HG02623 (cell line): ENCODE measurements around the gene ABCA13.
"Not testable (repeated sequence)": the region's sequence is repeated elsewhere in the genome, so short reads cannot be mapped to it uniquely, and the experiment has no call there.

Experiments used
- ATAC-seq: cut with Tn5 transposase; IDR thresholded peaks from one replicate; pipeline ENCODE4 v1.9.1; 2021; ENCODE audit warnings: moderate library complexity; ENCODE audit not compliant: unreplicated experiment

The ABCA13 gene

DNA sequence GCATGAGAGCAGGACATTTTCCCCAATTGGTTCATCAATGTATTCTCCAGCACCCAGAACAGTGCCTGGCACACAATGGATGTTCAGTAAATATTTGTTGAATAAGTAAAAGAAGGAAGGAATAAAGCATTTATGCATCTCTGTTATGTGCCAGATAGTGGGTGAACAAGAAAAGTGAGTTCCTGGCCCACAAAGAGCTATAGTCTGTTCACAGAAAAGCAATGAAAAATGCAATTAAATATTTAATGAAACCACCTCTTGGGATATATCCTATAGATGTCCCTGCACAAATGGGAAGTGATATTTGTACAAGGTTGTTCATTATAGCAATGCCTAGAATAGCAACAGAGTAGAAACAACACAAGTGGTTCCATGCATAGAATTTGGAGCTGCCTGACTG lies 2.1 kb downstream of the ABCA13 start:
- ATAC-seq, result no peak

DNA sequence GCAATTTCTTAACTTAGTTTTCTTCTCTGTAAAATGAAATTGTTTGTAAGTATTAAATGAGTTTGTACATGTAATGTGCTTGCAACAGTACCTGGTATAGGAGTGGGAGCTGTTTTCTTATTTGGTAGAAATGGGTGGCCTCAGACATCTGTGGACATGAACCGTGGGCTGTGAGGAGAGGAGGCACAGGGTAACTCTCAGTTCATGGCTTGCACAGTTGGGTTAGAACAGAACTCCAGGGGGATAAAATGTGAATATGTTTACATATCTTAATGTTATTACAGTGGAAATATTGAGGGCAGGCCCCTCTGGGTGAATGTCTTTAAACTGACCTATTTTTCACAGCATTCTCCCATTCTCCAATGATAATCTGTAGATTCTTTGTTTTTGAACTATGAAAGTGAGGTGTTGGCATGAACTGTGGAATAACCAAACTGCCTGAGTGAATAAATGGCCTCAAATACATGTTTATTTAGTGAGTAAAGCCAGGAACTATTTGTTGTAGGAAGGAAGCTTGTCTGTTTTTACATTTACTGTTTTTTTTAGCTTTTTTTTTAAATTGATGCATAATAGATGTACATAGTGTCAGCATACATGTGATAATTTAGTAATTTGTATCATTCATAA lies 2.6 kb downstream of the ABCA13 start:
- no peak for ATAC-seq

DNA sequence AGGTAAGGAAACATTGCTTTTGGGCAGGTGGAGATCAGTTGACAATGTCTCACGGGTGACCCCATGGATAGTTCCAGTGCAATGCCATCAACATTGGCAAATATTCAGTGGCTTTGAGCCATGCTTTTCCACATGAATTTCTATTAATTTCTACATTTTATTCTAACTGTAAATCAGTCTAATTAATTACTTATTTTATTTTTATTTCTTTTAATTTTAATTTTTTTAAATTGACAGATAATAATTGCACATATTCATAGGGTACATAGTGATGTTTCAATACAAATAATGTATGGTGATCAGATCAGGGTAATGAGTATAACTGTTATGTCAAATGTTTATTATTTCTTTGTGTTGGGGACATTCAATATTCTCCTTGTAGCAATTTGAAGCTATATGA lies 3.8 kb downstream of the ABCA13 start:
- no peak for ATAC-seq

DNA sequence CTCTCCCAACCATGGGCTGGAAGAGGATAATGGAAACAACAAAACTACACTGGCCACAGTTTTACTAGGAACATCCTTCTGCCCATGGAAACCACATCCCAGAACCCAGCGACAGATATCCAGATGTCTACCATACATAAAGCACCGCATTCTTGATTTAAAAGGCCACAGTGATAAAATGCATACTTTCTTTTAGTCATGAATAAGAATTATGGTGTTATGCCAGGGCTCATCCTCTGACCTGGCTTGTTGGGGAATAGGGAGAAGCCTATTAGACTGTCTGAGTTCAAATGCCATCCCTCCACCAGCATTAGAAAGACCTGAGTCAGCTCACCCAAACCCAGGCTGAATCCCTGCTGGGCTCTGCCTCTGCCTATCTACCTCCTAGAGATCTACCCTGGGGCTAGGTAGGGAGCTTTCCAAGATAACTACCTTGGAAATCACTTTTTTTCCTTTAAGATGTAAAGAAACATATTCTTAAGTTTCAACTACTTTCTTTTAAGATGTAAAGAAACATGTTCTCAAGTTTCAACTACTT lies 5.2 kb downstream of the ABCA13 start:
- no peak for ATAC-seq

DNA sequence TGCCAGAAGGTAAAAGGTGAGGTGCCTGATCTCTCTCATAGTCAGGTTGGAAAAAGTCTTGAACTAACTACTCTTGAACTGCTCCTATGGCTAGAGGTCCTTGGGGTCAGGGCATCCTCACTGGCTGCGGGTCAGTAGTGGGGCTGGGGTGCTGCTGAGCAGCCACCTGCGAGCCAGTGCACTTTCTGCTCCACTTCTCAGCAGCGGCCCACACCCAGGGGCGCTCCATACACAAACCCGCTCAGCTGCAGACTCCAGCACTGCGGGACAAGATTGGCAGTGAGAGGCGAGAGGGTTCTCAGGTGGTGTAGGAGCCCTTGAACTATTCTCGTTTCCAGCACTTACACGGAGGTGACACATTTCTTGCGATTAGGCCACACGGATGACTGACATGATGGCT lies 6.0 kb downstream of the ABCA13 start:
- ATAC-seq, result no peak

DNA sequence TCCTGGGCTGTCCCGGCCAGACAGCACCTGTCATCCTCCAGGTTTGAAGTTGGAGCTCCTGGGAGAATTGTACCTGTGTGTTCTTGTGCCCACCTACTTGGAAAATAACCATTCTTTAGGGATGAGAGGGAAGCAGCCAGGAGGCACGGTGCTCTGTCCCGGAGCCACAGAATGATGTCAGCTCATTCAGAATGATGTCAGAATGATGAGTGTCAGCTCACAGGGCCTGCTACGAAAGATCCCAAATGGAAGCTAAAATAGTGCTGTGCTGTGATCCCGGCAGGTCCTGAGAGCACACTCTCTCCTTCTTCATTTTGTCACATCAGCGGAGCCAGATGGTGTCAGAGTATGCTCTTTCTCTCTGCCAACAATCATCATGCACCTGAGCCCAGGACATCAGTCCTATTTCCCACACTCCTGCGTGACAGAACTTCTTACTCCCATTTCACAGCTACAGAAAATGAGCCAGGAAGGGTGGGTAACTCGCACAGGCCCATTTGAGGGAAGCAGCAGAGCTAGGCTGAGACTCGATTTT lies 8.3 kb downstream of the ABCA13 start:
- no peak for ATAC-seq

DNA sequence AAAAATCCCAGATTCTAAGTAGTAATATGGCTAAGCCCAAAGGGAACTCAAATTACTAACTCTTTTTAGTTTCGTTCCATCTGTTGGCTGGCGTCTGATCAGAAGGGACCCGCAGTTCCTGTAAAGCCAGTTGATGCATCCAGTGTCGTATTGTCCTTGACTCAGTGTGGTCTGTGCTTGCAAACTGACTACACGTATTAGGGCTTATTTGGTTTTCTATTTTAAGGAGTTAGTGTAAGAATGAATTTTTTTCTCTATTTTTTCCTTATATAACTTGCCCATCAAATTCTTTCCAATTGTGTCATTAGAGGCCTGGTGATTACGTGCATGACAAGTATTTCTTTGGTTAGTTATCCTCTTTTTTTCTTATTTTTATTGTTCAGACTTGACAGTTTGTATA lies 9.7 kb downstream of the ABCA13 start:
- ATAC-seq, result no peak

DNA sequence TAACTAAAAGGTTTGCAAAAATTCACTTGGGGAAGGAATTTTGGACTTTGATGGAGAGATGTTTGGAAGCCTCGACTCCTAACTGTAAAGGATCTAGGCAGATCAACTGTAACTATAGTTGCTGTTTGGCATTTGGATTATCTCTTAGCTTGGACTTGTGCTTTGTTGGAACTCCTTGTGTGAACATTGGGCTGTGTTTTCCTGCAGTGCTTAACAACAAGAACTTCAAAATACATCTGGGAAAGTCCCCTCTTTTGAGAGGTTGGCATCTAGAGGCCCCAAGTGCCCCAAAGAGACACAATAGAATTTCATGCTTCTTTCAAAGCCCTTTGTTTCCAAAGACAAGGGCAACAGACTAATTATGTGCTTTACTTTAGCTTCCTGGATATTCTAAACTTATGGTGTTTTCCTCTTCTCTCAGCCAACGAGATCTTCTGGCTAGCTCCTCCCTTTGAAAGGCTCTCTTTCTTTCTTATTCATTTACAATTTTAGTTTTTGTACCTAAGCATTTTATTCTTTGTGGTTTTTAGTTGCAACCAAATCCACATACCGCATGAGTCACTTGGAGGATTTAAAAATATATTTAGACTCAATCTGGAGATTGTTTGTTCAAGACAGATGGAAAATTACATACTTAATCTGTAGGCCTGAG lies 11.6 kb downstream of the ABCA13 start:
- no peak for ATAC-seq

DNA sequence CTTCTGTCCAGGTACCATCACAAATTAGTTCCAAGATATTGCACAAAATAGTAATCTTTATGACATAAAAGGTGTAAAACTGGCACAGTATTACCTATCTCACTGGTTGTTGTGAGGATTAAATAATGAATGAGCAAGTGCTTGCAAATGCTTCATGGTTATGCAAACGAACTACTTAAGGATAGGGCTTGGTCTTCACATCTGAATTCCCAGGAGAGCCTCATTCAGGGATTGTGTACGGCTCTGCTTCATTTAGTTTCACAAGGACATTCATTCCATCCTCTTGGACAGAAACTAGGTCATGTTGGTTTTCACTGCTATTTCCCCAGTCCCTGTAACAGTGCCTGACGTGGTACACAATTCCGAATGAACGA lies 12.1 kb downstream of the ABCA13 start:
- ATAC-seq, result no peak

DNA sequence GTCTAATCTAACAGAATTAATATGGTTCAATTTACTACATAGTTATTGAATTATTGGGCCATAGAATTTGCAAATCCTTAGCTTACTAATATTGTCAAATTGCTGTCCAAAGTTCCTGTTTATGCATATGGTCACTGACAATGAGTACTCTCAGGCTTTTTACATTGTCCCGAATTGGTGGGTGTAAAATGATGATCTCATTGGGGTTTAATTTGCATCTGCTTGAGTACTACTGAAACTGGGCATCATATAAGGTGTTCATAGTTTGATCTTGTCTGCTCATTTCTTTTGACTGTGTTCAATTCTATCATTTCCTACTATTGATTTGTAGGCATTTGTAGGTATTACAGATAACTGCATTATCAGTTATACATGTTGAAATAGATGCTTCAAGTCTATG lies 12.7 kb downstream of the ABCA13 start:
- ATAC-seq, result no peak

DNA sequence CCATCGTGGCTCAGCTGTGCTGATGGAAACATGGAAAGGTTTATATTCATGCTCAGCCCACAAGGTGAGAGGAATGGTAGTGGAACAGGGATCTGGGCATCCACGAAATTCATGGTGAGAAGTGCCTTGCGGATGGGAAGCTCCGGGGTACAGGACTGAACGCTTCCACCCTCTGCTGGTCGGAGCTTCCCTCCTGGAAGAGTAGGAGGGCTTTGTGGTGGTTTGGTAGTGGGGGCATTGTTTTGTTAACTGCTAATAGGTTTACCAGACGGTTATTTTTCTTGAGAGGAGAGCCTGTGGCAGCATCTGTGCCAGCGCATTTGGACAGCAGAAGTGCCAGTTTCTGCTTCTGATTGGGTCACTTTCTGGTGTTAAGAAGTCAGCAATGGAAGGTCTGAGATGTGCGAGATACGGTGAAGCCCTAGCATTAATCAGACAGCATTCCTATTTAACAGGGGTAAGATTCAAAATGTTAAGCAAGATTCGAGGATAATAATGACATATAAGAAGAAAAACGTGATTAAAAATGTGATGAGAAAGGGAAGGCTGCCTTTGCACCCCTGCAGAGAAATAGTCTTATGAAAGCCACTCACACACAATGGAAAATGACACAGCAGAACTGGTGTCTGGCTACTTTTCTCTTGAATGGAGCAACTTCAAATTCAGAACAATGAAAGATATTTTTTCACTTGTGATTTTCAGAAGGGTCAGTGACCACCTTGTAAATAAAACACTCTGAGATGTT lies 17.7 kb downstream of the ABCA13 start:
- ATAC-seq, result no peak

DNA sequence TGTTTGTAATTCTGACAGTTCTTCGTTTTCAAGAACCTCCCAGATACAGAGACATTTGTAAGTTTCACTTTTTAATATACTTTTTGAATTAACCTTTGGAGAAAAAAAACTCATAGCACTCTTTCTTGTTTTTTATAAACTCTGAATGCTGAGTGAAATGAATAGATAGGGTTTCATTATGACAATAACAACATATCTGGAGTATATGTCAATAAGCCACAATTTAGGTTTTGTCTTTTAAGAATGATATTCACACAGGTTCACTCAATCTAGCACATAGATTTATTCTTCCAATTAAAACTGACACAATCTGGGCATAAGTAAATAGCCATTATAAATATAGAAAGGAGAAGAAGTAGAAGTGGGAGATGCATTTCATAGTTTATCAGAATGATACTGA lies 21.7 kb downstream of the ABCA13 start:
- ATAC-seq, result no peak

DNA sequence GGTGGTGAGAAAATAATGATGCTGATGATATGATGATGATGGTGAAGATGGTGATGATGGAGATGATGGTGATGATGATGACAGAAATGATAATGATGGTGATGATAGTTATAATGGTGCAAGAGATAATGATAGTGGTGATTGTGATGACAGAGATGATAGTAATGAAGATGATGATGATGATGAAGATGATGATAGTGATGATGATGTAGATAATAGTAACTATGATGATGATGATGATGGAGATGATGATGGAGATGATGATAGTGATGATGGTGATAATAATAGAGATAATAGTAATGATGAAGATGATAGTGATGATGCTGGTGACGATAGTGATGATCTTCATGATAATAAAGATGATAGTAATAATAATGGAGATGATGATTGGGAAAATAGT lies 22.2 kb downstream of the ABCA13 start:
- ATAC-seq, result no peak

DNA sequence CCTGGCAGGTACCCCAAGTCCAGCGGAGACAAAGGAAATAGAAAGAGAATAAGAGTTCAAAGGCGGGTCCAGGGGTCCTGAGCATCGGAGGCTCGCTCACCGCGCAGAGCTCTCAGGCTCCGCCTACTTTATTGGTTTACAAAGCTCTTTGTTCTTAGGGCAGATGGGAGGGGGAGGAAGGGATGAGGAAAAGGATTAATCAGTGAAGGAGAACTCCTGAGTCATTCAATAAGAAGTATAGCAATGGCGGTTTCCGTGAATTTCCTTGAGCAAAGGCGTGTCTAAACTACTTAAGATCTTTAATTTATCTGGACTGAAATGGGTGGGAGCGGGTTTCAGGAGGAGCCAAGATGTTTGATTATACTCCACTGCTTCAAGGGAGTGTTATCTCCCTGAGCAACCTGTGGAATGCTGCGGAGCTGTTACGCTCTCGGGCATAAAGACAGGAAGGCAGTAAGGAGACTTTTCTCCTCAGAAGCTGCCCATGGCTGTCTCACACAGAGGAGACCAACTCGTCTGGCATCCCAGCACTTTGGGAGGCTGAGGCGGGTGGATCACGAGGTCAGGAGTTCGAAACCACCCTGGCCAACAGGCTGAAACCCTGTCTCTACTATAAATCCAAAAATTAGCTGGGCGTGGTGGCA lies 29.8 kb downstream of the ABCA13 start:
- ATAC-seq, result not testable (repeated sequence)

DNA sequence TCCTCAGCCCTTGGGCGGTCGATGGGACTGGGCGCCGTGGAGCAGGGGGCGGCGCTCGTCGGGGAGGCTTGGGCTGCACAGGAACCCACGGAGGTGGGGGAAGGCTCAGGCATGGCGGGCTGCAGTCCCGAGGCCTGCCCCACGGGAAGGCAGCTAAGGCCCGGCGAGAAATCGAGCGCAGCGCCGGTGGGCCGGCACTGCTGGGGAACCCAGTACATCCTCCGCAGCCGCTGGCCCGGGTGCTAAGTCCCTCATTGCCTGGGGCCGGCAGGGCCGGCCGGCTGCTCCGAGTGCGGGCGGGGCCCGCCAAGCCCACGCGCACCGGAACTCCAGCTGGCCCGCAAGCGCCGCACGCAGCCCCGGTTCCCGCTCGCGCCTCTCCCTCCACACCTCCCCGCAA lies 31.7 kb downstream of the ABCA13 start:
- ATAC-seq, result not testable (repeated sequence)

DNA sequence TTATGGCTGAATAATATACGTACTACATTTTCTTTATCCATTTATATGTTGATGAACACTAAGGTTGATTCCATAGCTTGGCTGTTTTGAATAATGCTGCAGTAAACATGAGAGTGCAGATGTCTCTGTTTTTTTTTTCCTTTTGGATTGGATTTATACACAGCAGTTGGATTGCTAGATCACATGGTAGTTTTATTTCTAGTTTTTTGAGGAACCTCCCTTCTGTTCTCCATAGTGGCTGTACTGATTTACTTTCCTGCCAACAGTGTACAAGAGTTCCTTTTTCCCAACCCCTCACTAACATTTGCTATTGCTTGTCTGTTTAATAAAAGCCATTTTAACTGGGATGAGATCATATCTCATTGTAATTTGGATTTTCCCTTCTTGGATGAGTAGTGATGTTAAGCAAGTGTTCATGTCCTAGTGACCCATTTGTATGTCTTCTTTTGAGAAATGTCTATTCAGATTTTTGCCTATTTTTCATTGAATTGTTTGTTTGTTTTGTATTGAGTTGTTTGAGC lies 36.0 kb downstream of the ABCA13 start:
- no peak for ATAC-seq

DNA sequence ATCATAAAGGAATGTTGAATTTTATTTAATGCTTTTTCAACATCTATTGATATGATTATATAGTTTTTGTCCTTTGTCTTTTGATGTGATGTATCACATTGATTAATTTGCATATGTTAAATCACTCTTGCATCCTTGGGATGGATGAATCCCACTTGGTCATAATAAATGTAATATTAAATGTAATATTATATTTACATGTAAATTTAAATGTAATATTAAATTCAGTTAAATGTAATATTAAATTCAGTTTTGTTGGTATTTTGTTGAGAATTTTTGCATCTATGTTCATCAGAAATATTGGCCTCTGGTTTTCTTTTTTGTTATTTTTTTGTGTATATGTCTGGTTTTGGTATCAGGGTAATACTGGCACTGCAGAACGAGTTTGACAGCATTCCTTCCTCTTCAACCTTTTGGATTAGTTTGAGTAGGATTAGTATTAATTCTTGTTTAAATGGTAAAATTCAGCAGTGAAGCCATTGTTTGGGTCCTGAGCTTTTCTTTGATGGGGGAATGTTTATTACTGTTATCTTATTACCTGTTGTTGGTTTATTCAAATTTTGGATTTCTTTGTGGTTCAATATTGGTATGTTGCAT lies 37.8 kb downstream of the ABCA13 start:
- no peak for ATAC-seq

DNA sequence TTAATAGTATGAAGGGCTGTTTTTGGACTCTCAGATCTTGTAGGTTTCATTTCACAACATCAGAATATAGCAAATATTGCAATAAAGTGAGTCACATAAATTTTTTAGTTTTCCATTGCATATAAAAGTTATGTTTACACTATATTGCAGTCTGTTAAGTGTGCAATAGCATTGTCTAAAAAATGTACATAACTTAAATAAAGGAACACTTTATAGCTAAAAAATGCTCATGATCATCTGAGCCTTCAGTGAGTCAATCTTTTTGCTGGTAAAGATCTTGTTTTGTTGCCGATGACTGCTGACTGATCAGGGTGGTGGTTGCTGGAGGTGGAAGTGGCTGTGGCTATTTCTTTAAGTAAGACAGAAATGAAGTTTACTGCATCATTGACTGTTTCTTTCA lies 42.0 kb downstream of the ABCA13 start:
- no peak for ATAC-seq

DNA sequence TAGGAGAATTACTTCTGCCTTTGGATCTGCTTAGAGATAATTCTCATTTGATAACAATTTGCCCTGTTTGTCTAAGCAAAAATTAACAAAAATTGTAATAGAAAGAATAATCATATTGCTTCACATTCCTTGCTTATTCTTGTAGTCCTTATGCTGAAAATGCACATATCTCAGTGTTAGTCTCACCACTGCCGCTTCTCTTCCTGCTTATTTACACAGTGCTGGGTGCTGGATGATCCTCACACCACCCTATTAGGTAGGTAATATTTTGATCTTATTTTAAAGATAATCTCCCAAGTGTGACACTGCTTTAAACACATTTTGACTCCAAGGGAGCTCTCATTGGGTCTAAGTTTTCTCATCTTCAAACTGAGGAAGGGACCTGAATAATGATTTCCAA lies 46.0 kb downstream of the ABCA13 start:
- ATAC-seq, result no peak

DNA sequence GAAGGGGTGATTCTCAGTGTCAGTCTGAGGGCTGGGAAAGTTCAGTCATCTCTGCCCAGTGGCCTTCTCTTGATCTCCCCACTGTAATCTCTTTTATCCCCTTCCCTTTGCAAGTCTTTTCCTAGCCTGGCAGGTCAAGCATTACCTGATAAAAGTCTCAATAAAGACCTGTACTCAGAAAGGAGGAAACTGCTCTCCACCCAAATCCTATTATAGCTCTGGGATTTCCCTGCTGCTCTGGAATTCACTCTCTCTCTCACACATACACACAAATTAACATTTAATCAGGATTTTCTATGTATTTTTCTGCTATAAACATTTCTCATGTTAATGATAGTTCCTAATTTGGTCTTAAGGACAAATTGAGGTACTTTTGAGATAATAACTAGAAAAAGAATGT lies 46.5 kb downstream of the ABCA13 start:
- ATAC-seq, result no peak

DNA sequence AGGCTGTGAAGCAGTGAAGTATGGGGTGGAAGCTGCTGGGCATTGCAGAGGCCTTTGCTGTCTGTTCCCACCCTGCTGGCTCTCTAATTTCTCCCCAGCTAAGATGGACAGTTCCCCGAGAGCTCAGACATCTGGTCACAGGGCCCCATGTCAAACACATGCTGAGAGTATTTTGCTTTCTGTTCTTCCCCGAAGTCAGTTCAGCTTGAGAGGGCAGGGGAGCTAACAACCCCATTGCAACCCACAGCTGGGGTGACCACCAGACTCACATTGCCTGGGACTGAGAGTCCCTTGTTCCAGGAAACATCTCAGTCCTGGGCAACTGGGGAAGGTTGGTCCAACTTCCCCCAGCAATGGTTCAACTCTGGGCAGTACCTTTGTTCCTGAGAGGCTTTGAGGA lies 52.8 kb downstream of the ABCA13 start:
- no peak for ATAC-seq
